NCI-H1048 (cell line): ENCODE measurements around the gene GBP1.
"Not testable (repeated sequence)": the region's sequence is repeated elsewhere in the genome, so short reads cannot be mapped to it uniquely, and the experiment has no call there.

Experiments
- DNase-seq: peaks from one replicate; lab custom pipeline; 2025; lab: John Stamatoyannopoulos, UW

Gene GBP1

DNA sequence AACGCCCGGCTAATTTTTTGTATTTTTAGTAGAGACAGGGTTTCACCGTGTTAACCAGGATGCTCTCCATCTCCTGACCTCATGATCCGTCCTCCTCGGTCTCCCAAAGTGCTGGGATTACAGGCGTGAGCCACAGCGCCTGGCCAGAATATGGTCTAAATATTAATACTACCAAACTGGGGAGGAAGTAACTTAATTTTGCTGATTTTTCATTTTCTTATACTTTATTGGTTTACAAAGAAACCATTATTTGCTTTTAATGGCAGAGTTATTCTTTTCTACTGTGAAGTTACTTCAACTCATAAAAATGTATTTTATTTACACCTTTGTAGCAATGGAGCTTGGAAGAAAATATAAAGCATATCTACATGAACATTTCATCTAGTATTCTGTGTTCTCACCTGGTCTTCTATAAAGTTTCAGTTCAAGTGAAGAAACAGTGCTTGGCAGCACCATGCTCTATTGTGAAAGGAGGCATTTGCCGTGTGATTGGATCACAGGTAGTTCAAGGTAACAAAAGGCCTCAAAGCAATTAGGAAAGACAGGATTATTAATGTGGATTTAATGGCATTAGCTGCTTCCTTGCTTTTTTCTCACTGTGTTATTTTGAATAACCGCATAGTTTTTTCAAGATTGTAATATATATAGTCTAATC lies 13.6 kb downstream of the GBP1 start:
- no peak for DNase-seq

DNA sequence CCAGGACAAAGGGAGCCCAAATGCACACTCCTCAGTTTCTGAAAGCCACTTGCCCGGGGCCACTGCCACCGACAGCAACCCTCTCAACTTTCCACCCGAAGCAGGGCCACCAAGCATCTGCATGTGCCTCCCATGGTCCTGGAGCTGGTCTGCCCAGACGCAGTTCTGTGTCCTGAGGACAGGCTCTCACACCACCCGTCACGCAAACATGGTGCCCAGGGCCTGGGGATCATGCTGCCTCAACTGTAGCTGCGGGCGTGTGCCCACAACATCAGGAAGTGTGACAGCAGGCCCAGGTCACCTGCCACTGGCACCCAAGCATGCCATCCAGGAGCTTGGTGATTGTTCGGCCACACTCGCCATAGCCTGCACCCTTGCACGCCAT lies 14.4 kb downstream of the GBP1 start:
- no peak for DNase-seq

DNA sequence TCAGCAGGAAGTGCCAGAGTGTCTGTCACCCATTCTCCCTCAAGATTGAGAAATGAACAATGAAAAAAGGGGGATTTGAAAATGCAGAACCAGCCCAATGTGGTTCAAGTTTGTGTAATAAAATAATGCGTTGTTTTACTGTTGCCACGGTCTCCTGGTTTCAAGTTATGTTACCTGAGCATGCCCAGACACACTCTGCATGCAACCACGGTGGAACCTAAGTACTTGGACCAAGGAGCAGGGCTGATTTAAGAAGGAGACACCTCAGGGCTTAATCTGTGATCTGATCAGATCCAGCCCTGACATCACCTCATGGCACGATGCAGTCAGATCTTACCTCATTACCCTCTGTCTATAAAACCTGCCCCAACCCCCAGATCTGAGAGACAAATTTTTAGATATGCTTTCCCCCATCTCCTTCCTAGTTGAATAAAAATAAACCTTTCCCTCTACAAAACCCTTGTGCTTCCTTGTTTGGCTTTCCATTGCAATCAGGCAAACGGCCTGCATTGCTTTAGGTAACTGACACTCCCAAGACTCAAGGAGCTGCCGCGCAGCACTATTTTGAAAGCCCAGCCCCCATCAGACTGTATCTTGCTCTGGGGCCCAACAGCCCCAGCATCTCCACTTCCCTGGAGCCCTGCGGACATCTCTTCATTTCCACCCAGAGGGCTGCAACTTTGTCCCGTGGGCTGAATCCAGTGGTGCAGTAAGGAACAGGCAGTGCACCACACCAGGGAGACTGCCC lies 14.9 kb downstream of the GBP1 start:
- not testable (repeated sequence) for DNase-seq

DNA sequence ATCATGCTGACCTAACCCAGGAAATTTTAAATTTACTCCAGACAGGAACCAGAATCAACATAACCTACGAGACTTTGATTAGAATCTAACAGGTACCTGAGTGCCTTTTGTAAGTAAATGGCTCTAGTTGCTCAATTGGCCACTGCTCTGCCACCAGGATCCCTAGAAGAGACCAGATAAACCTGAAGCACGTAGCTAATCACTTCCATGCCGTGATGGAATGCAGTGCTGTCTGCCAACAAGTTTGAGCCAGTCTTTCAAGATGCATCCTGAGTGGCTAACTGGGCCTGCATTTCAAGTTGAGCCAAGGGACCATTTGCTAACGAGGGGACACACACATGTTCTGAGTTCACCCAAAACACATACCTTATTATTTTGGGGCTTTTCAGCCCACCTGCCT lies 15.8 kb downstream of the GBP1 start:
- not testable (repeated sequence) for DNase-seq

DNA sequence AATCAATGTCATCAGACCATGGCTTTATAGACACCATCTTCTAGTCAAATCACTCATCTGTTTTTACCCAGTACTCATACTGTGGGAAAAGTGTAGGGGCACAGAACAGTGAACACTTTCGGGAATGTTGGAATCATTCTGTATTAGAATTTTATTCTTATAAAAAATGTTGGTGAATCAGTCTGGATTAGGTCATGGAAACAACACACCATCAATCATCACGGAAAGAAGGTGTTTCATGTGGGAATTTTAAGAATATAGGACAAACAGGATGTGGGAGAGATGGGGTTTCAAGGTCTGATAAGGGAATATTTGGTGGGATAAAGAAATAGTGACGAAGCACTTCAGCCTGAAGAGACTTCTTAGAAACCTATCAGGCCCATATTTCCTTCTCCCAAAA lies 17.3 kb downstream of the GBP1 start:
- no peak for DNase-seq

DNA sequence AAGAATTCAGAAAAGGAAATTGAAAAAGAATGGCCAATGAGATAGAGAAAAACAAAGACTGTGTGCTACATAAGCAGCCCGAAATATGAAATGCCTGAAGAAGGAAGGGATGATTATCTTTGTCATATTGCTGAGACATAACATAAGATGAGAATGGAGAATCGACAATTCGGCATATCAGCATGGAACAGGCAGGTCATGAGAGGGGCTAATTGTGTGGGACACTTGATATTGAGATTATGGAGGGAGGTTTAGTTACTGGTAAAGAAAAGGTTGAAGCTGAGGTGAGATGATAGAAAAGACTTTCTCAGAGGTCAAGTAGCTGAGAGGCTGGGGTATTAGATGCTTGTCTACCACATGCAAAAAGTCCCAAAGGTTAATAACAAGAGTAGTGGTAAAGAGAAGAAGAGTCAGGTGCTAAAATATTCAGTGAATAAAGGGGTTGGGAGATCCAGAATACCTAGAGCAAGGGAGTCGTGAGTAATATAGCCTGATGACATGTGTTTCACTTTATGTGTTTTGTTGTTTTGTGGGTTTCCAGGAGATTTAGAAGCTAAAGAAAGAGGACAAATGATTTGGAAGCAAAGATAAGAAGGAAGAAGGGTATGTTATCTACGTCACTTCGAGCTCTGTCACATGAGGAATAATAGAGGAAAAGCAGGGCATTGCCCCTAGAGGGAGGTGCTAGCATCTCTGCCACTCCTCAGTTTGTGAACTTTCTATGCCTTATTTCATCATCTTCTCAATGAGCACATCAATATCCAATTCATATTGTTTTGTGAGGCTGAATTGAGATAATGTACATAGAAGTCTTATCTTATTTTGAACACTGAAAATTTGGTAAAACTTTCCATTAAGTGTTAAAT lies 18.5 kb downstream of the GBP1 start:
- not testable (repeated sequence) for DNase-seq

DNA sequence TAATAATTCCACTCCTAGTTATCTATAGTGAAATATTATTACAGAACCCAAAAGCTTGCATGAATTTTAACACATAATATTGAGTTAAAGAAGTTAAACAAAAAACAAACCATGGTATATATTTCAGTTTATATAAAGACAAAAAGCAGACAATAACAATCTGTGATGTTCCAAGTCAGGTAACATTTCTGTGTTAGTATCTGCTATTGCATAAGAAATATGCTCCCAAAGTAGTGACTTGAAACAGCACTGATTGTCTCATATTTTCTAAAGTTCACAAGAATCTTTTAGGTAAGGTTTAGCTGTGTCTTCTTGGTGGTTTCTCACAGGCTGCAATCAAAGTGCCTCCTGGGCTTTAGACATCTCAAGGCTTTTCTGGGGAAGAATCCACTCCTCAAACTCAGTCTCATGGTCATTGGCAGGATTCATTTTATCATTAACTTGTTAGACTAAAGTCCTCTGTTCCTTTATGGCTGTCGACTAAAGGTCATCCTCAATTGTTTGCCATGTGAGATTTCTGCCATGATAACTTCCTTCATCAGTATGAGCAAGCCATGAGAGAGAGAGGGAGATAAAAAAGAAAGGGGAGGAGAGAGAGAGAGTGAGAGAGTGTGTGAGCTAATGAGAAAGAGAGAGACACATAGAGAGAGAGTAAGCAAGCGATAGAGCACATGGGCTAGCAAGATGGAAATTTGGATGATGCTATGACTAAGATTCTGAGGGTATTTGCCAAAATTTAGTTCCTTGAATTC lies 19.9 kb downstream of the GBP1 start:
- DNase-seq, result no peak

DNA sequence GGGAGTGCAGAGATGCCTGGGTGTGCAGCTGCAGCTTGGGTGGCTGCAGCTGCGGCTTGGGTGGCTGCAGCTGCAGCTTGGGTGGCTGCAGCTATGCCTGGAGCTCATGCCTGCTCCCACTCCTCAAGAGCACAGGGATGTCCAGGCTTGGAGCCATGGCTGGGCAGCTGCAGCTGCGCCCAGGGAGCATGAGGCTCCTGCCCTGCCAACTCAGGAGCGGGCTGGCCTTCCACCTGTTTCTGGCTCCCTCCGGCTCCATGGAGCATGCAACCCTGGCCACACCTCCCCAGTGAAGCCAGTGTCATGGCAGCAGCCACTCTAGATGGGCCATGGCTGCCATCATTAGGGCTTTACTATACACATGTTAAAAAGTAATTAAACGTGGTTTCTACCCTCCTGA lies 21.1 kb downstream of the GBP1 start:
- DNase-seq, result no peak

DNA sequence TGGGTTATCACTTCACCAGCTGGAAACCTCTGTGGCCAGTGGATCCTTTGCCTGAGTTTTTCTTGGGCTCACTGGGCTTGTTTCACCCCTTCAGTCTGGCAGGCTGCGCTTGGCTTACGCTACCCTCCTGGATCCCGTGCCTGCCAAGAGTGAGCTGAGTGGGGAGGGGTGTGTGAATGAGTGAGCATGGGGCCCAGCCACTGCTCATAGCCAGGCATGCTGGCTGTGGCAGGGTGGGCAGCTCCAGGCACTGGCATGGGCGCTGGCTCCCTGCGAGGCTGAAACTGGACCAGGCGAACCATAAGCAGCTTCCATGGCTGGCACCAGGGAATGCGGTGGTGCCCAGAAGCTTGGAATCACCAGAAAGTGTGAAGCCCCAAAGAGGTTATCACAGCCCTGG lies 22.5 kb downstream of the GBP1 start:
- no peak for DNase-seq

DNA sequence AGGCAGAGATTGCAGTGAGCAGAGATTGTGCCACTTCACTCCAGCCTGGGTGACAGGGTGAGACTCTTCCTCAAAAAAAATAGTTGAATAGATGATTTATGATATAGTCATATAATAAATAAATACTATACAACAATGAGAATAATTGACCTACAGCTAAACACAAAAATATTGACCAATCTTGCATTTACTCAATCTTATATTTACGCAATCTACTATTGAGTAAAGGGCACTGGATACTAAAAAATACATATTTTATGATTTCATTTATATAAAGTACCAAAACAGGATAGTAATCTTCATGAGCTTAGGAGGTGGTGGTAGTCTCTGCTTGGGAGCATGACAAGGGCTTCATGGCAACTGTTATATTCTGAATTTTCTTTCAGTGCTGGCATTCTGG lies 23.3 kb downstream of the GBP1 start:
- DNase-seq, result no peak

DNA sequence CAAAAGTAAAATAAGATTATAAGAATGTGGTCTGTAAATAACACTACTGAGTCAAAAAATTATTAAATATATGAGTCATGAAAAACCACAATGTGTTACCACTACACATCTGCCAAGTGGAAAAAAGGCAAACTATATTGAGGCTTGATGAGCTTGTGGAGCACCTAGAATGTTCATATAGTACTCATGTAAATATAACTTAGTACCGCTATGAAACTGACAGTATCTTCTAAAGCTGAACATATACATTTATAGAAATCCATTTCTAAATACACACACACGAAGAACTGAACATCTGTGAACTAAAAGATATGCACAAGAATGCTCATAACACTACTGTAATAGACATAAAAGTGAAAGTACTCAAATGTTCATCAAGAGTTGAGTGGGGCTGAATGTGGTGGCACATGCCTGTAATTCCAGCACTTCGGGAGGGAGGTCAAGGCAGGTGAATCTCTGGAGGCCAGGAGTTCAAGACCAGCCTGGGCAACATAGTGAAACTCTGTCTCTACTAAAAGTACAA lies 23.8 kb downstream of the GBP1 start:
- DNase-seq, result no peak

DNA sequence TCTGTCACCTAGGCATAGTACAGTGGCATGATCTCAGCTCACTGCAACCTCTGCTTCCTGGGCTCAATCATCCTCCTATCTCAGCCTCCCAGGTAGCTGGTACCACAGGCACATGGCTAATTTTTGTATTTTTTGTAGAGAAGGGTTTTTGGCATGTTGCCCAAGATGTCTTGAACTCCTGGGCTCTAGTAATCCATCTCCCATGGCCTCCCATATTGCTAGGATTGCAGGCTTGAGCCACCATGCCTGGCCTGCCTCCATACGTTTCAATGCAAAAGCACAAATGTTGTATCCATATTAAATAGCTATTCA lies 24.7 kb downstream of the GBP1 start:
- DNase-seq, result no peak

DNA sequence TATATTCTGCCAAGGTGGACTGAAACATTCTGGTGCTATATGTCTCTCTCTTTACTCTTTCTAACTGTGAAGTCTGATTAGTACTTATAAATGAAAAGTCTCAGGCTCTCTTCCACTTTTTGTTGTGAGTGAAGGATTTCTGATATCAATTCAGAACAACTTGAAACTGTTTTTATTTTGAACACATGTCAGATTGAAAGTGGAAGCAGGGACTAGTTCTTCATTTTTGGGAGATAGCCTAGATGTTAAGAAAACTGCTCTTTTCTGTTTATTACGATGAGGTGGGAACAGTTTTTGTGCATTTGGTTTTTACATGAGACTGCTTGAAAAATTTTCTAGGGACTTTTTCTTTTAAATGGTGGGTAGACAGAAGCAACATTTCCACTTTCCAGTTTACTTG lies 27.8 kb downstream of the GBP1 start:
- no peak for DNase-seq

DNA sequence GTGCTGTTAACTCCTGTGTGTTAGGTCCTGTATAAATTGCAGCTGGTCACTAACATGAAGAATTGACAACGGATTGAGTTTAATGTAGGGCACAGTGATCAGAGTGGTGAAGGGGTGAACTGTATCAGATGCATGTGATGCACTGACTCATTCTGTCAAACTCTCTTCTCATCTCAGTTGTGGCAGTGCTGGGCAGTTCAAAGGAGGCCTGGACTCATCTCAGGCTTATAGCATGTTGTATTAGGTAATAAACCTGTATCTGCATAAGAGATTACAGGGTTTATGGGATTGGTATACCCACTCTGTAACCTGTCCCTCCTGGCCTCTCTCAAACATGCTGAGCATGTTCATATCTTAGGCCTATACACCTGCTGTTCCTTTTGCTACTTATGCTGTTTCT lies 29.9 kb downstream of the GBP1 start:
- DNase-seq, result no peak

DNA sequence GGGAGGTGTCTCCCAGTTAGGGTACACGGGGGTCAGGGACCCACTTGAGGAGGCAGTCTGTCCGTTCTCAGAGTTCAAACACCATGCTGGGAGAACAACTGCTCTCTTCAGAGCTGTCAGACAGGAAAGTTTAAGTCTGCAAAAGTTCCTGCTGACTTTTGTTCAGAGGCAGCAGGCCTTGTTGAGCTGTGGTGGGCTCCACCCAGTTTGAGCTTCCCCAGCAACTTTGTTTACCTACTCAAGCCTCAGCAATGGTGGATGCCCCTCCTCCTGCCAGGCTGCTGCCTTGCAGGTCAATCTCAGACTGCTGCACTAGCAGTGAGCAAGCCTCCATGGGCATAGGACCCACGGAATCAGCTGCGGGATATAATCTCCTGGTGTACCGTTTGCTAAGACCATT lies 31.0 kb downstream of the GBP1 start:
- DNase-seq, result not testable (repeated sequence)

DNA sequence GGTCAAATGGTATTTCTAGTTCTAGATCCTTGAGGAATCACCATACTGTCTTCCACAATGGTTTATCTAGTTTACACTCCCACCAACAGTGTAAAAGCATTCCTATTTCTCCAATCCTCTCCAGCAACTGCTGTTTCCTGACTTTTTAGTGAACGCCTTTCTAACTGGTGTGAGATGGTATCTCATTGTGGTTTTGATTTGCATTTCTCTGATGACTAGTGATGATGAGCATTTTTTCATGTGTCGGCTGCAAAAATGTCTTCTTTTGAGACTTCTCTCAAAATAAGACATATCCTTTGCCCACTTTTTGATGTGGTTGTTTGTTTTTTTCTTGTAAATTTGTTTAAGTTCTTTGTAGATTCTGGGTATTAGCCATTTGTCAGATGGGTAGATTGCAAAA lies 36.0 kb downstream of the GBP1 start:
- DNase-seq, result not testable (repeated sequence)

DNA sequence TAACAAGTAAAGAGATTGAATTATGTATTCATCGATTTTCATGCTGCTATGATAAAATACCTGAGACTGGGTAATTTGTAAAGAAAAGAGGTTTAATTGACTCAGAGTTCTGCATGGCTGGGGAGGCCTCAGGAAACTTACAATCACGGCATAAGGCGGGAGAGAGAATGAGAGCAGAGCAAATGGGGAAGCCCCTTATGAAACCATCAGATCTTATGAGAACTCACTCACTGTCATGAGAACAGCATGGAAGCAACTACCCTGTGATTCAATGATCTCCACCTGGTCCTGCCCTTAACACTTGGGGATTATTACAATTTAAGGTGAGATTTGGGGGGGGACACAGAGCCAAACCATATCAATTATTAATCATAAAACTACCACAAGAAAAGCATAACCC lies 39.1 kb downstream of the GBP1 start:
- DNase-seq, result no peak

DNA sequence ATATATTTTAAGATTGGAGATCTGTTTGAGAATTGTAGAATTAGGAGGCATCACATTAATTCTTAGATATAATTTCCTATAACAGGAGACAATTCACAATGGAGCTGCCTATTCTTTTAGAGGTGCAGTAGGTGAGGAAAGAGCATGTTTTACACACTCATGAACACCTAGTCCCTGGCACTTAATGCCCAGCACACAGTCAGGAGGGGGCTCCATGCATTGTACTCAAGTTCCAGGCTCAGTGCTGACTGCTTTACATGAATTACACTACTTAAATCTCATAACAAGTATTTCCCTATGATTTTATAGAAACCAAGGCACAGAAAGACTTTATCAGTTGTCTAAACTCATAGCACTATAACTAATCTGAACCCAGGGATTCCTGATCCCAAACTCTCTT lies 42.0 kb downstream of the GBP1 start:
- DNase-seq, result no peak

DNA sequence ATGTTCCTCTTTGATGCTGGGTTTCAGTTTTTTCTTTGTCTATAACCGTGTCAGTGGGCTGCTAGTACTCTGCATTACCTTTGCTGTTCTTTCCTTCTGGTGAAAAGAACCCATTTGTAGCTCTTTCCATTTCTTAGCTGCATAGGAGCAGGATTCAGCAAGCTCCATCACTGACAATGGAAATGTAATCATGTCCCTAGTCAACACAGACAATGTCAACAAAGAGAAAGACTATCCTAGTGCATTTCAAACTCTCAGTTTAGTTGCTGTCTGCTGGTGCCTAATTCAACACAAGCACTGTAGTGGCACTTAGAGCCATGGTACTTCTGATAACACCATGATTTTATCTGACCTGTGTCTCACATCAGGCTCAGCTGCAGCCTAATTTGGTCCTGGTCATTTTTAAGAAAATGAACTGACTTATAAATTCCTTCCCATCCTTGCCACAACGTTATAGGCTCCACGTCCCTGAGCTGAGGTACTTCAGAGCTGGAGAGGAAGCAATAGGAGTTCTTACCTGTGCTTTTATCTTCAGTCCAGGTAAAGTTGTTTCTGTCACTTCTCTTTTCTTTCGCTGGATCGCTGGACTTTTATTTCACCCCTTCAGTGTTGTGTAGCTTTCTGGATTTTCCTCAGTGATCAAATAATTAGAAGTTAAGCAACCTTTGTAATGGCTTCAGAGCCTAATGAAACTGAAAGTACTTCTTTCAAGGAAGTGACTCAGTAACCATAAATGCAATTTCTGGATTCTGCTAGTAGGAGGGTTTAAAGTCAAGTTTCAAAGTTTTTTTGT lies 42.6 kb downstream of the GBP1 start, which contains the start of gene GBP3:
Gene GBP3, minus strand, starts transcription at position 700 of the 793 bp plus-strand sequence. CDS start 2,145 bp downstream, outside the sequence.
- DNase-seq, result no peak

DNA sequence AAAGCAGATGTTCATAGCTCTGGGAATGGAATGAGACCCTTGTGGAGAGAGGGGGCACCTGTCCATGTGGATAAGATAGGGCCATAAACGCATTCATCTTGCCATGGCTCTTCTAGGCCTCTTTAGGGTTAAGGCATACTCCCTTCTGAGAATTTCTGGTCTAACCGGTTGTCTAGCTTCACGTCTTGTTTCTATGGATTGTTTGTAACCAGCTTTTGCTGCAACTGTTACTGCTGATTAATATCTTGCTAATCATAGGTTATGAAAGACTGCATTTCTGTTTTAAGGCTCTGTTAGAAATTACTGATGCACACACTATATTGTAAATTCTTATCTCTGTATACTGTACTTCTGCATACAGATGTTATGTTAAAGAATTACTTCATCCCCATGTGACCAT lies 46.7 kb downstream of the GBP1 start:
- DNase-seq, result not testable (repeated sequence)

DNA sequence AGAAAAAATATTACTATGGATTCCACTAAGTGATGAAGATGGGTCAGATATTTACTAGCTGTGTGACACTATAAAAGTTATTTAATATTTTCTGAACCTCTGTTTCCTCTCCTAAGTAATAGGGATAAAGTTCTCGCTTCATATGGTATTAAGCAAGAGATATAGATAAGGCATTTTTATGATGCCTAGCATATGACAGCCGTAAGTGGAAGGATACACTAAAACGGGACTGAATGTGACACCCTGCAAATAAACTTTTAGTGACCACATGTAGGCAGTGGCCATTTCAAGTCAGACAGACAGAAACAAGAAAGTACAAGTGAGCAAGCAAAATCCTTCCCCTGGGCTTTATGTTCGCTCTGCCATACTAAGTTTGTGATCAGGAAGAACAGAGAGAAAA lies 56.5 kb downstream of the GBP1 start:
- no peak for DNase-seq
